Activated B cell treated with CpG ODN at 0.5 μM for 24 hours (primary cell): ENCODE data around the gene NLK. TPM values are rescaled to one million over a fixed set of nuclear protein-coding genes. Genes with fewer than 3 reads are reported as not detected.

Source experiments
- ATAC-seq: fragments of 200-7000 bp; cut with Tn5 transposase; one replicate; pipeline ENCODE4 v1.10.0; 2021; ENCODE audit warnings: low read depth, mild to moderate bottlenecking, moderate library complexity
- CTCF ChIA-PET: fragments of 350-600 bp; sonication (Branson Sonifier 250); formaldehyde crosslinking; loops from one replicate; lab custom pipeline; 2021; ENCODE audit warnings: antibody characterized with exemption; lab: Charles Lee
- POLR2A ChIA-PET: fragments of 350-600 bp; sonication (Branson Sonifier 250); formaldehyde crosslinking; loops from one replicate; lab custom pipeline; 2021; ENCODE audit warnings: antibody characterized with exemption; lab: Charles Lee
- DNase-seq: peaks from one replicate; pipeline ENCODE4 v3.0.0; 2022
- H3K27ac Mint-ChIP-seq: one replicate; pipeline ENCODE4 v1.8.0; 2020; ENCODE audit warnings: mixed read lengths
- H3K27me3 Mint-ChIP-seq: one replicate; pipeline ENCODE4 v1.8.0; 2021; ENCODE audit warnings: mixed read lengths
- H3K36me3 Mint-ChIP-seq: one replicate; pipeline ENCODE4 v1.8.0; 2021; ENCODE audit warnings: low read depth, mixed read lengths
- H3K4me1 Mint-ChIP-seq: one replicate; pipeline ENCODE4 v1.8.0; 2021; ENCODE audit warnings: mixed read lengths
- H3K4me3 Mint-ChIP-seq: one replicate; pipeline ENCODE4 v1.8.0; 2020; ENCODE audit warnings: mild to moderate bottlenecking, mixed read lengths
- H3K9me3 Mint-ChIP-seq: one replicate; pipeline ENCODE4 v1.8.0; 2020; ENCODE audit warnings: mixed read lengths
- intact Hi-C: fragments of 100-400 bp; cut with micrococcal nuclease; formaldehyde crosslinking; loops from one replicate; pipeline ENCODE4 v1.15.1; 2024
- total RNA-seq: library from RNA; stranded (reverse); gene quantifications from 2 replicates; pipeline ENCODE4 v1.2.3, GENCODE V29; 2022
- TF ChIP-seq, protein P1 (sequence below): fragments of 200-600 bp; IDR thresholded peaks from one replicate; pipeline ENCODE4 v1.8.0; 2022; ENCODE audit warnings: antibody characterized with exemption, mild to moderate bottlenecking

The NLK gene
- total RNA-seq, 1 donor from 2014 or later: 24.6 TPM

DNA sequence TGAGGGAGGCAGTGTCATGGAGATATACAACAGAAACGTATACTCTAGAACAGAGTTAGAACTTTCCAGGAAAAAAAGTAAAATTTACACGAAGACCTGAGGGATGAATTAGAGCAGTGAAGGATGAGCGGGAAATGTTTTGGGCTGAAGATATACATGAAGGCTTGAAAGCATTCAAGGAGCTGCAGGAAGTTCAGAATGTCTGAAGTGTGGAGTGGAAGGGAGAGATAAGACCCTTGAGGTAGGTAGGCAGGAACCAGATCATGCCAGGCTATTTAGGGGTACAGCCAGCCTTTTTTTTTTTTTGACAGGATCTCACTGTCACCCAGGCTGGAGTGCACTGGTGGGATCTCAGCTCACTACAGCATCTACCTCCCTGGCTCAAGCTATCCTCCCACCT, 3.2 kb upstream of the NLK start:
- Mint-ChIP-seq H3K4me3 (no peak overlapping the region), H3K36me3 (peaks cover 3% of the 10 kb centered on the region), H3K4me1 (peaks cover 35% of the 10 kb centered on the region), H3K27me3 (peaks cover 2% of the 10 kb centered on the region), H3K9me3 (peaks cover 7% of the 10 kb centered on the region), H3K27ac (peak overlapping the region; percentile 8)
- POLR2A ChIA-PET: interaction anchor here (0.6 to 0.9 kb wide), 2 partner anchors 14 to 98 kb away, joined by 3 to 4 read pairs; no protein-coding TSS in a partner anchor
- DNase-seq (no peak), ATAC-seq (no peak)
- intact Hi-C loops: no loop called here
- CTCF ChIA-PET: no interaction called here
- TF ChIP-seq, protein P1, sequence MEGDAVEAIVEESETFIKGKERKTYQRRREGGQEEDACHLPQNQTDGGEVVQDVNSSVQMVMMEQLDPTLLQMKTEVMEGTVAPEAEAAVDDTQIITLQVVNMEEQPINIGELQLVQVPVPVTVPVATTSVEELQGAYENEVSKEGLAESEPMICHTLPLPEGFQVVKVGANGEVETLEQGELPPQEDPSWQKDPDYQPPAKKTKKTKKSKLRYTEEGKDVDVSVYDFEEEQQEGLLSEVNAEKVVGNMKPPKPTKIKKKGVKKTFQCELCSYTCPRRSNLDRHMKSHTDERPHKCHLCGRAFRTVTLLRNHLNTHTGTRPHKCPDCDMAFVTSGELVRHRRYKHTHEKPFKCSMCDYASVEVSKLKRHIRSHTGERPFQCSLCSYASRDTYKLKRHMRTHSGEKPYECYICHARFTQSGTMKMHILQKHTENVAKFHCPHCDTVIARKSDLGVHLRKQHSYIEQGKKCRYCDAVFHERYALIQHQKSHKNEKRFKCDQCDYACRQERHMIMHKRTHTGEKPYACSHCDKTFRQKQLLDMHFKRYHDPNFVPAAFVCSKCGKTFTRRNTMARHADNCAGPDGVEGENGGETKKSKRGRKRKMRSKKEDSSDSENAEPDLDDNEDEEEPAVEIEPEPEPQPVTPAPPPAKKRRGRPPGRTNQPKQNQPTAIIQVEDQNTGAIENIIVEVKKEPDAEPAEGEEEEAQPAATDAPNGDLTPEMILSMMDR: no peak

DNA sequence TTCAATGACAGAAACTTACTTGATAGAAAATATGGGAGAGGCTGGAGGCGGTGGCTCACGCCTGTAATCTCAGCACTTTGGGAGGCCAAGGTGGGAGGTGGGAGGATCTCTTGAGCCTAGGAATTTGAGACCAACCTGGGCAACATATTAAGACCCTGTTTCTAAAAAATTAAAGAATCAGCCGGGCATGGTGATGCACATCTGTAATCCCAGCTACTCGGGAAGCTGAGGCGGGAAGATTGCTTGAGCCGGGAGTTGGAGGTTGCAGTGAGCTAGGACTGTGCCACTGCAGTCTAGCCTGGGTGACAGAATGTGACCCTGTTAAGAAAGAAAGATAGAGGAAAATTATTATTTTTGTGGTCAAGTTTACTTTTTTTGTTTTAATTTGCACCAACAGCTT, 2.1 kb upstream of the NLK start:
- DNase-seq: no peak
- H3K4me1 Mint-ChIP-seq: peaks cover 44% of the 10 kb centered on the region
- TF ChIP-seq, protein P1: no peak
- CTCF ChIA-PET: no interaction called here
- peak overlapping the region; percentile 86 for H3K4me3 Mint-ChIP-seq
- ATAC-seq: no peak
- H3K36me3 Mint-ChIP-seq: peaks cover 3% of the 10 kb centered on the region
- peaks cover 2% of the 10 kb centered on the region for H3K27me3 Mint-ChIP-seq
- peaks cover 7% of the 10 kb centered on the region for H3K9me3 Mint-ChIP-seq
- POLR2A ChIA-PET: interaction anchor here (1.0 to 1.6 kb wide), 2 partner anchors 90 to 147 kb away, joined by 4 to 7 read pairs; partner anchors contain the start of gene LYRM9
- intact Hi-C loops: loop anchor here (5.0 to 10.0 kb wide), 4 partner anchors 54 to 408 kb away; partner anchors contain the start of genes LGALS9 and TMEM97
- peak overlapping the region; percentile 91 for H3K27ac Mint-ChIP-seq

DNA sequence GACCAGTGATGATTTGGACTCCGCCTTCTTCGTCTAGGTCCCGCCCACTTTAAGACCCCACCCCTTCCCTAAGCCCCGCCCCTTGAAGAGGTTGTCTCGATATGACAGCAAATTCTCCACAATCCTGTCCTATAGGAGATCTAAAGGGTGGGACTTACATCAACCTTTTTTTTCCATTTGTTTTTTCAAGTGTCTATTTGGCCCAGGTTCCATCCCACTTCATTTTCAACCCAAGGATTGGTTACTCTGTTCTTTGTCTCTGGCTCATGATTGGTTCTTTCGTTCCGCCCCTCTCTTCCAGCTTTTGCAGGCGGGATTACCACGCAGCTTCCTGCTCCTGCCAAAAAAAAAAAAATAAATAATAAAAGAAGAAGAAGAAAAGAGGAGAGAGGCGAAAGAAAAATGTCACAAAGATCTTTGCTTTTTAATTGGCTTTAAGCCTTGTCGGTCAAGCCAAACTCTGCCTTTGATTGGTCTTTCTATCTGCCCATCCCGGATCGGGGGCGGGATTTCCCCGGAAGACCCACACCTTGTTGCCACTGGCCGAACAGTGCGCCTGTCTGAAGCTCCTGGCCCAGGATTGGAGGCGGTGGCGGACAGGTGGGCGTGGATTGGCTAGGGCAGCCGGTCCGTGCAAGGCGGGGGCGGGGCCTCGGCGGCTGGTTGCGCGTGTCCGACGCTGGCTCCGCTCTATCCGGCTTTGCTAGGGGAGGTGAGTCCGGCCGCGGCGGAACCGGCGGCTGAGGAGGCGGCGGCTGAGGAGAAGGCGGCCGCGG, 1.2 kb upstream of the NLK start:
- intact Hi-C loops: loop anchor here (1.0 to 10.0 kb wide), 6 partner anchors 54 to 409 kb away; partner anchors contain the start of genes IFT20, LGALS9, LYRM9 and TMEM97
- Mint-ChIP-seq H3K27me3 (peaks cover 2% of the 10 kb centered on the region), H3K4me3 (peak overlapping the region; percentile 86), H3K9me3 (peaks cover 7% of the 10 kb centered on the region), H3K36me3 (peaks cover 3% of the 10 kb centered on the region), H3K27ac (peak overlapping the region; percentile 91), H3K4me1 (peaks cover 53% of the 10 kb centered on the region)
- ATAC-seq (peak; percentile 92), DNase-seq (peak; percentile 97)
- CTCF ChIA-PET: no interaction called here
- POLR2A ChIA-PET: interaction anchor here (0.6 to 1.6 kb wide), 18 partner anchors 11 to 510 kb away, joined by 3 to 14 read pairs (median 4); partner anchors contain the start of genes IFT20, LYRM9 and TNFAIP1
- TF ChIP-seq, protein P1: no peak

DNA sequence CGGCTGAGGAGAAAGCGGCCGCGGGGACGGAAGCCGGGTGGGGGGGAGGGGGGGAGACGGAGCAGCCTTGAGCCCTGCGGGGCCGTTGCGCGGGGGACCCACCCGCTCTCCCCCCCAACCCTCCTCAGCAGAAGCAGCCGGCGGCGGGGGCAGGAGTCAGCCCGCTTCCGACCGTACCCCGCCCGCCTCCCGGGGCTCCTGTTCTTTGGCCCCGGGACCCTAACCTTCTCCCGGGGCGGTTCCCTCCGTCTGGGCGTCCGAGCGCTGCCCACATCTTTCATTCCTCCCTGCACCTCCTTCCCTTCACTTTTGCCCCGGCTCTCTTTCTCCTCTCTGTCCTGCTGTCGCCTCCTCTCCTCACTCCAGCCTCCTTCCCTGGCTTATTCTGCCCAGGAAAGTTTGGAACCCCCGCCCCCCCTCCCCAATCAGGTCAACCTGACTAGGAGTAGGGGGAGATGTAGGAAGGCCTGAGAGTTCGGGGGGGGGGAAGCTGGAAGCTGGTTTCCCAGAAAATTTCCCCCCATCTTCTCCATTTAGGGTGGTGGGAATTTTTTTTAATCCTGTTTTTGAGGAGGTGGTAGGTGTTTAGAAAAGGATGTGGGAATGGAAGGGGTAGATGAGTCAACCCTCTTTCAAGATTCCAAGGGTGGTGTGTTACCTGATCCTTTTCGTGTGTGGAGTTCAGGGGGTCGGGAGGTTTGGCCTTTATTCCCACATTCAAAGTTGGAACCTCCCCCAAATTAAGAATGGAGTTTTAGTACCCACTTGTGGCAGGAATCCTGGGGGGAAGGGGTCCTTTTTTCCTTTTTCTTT, 427 bp upstream of the NLK start:
- intact Hi-C loops: loop anchor here (1.0 to 10.0 kb wide), 6 partner anchors 53 to 410 kb away; partner anchors contain the start of genes IFT20, LGALS9, LYRM9 and TMEM97
- CTCF ChIA-PET: no interaction called here
- peaks cover 3% of the 10 kb centered on the region for H3K36me3 Mint-ChIP-seq
- H3K4me3 Mint-ChIP-seq: peak overlapping the region; percentile 88
- POLR2A ChIA-PET: interaction anchor here (0.6 to 1.6 kb wide), 11 partner anchors 10 to 293 kb away, joined by 3 to 14 read pairs (median 4); partner anchors contain the start of genes IFT20, LYRM9 and TNFAIP1
- DNase-seq (no peak), ATAC-seq (no peak)
- TF ChIP-seq, protein P1: no peak
- peaks cover 61% of the 10 kb centered on the region for H3K4me1 Mint-ChIP-seq
- peaks cover 7% of the 10 kb centered on the region for H3K9me3 Mint-ChIP-seq
- H3K27me3 Mint-ChIP-seq: peaks cover 2% of the 10 kb centered on the region
- peak overlapping the region; percentile 91 for H3K27ac Mint-ChIP-seq
